NCI-H2029 treated with DMSO at 0.1 percent for 48 hours (cell line): ENCODE results near the gene KRTAP2-2.
"Not testable (repeated sequence)": the region's sequence is repeated elsewhere in the genome, so short reads cannot be mapped to it uniquely, and the experiment has no call there.

Experiments
- DNase-seq: peaks from one replicate; lab custom pipeline; 2025; lab: John Stamatoyannopoulos, UW

The KRTAP2-2 gene, protein sequence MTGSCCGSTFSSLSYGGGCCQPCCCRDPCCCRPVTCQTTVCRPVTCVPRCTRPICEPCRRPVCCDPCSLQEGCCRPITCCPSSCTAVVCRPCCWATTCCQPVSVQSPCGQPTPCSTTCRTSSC

DNA sequence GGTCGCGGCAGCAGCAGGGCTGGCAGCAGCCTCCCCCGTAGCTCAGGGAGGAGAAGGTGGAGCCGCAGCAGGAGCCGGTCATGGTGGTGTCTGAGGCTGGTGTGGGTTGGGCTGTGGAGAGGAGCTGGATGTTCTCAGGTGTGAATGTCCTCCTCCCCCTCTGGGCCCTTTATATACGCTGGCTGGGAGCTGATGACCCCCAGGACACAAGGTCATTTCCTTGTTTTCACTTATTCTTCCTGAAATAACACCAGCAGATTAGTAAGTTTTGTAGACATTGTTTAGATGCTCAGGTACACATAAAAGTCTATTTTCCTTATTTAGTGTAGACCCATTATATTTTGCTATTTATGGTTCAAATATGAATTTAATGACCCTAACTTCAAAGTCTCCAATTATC is at the start of gene KRTAP2-2:
TSS of gene KRTAP2-2 (minus strand) at position 101 of the 400 bp plus-strand sequence. CDS start at position 82, 19 bp downstream.
- not testable (repeated sequence) for DNase-seq

DNA sequence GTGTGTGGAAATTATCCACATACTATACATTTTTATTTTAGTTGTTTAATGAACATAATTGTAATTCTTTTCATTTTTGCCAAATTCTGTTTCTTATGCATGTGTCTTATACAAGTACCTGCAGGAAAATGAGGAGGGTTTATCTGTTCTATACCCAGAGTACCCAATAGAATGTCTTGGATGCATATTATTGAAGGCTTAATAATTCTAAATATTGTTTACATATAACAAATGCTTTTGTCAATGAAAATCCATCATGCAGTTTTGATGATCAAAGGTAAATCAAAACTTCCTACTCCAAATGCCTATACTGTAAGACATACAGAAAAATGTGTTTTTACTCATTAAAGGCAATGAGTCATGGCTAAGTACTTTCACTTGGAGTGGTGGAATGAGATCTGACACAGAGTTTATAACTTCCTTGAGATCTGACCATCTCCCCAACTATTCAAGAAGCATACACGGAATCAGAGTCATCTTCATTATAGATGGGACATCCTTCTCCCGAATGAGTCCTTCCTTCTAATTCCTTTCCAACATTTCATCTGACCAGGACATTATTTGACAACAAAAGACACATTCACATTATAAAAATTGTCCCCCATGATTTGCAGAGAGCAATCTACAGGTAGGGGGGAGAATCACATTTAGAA is 49.5 kb upstream of the KRTAP2-2 start:
- DNase-seq: not testable (repeated sequence)

DNA sequence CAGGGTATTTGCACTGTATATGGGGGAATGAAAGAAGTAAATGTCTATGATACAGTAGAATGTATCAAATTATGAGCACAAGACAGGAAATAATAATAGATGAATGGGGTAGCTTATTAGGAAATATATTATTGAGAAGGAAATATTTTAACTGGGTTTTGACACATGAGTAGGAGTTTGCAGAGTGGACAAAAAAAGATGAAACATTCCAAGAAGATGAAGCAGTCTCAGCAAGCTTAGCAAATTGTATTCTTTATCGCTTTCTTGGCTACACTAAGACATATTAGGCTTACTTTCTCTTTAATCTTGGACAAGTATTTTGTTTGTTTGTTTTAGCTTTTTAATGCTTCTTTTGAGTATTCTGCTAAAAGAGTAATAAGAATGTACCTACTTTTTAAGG is 48.9 kb upstream of the KRTAP2-2 start:
- no peak for DNase-seq

DNA sequence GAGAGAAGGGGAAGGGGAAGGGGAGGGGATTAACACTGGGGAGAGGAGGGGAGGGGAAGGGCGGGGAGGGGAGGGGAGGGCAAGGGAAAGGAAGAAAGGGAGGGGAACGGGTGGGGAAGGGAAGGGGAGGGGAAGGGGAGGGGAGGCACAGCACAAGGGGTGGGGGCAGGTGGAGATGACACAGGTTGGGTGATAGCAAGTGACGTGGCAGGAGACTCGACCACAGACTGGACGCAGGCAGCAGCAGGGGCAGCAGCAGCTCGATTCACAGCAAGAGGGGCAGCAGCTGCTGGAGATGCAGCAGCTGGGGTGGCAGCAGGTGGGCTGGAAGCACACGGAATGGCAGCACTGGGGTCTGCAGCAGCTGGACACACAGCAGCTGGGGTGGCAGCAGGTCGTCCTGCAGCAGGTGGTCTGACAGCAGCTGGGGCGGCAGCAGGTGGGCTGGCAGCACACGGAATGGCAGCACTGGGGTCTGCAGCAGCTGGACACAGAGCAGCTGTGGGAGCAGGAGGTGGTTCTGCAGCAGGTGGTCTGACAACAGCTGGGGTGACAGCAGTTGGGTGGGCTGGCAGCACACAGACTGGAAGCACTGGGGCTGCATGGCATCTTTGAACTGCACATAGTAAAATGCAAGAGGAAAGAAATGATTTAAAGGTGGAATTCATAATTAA is 46.7 kb upstream of the KRTAP2-2 start, which contains the start of gene KRTAP4-16:
TSS of gene KRTAP4-16 (minus strand) at position 624 of the 674 bp plus-strand sequence. CDS start at position 624, 0 bp downstream.
- DNase-seq: no peak

DNA sequence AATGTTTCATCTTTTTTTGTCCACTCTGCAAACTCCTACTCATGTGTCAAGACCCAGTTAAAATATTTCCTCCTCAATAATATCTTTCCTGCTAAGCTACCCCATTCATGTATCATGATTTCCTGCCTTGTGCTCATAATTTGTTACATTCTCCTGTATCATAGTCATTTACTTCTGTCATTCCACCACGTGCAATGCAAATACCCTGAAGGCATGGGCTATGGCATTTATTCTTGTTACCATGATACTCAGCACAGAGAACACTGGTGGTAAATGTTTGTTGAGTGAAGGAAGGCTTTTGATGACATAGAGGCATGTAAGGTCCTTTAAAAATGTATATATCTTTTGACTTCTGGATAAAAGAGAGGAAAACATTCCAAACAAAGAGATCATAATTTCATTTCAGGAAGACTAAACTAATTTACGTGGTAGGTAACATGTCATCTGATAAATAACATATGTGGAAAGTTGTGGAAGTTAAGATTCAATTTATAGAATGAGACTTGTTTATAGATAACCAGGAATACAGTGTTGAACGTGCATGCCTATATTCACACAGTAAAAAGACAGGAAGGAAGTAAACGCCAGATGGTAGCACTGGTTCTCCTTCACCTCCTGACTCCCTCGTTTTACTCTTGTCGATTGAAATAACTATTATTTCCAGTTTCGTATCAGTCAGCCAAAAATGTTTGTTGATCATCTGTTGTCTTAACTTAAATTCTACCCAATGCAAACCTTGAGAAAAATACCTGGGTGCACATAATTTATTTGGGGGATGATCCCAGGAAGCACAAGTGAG is 44.9 kb upstream of the KRTAP2-2 start:
- DNase-seq: not testable (repeated sequence)

DNA sequence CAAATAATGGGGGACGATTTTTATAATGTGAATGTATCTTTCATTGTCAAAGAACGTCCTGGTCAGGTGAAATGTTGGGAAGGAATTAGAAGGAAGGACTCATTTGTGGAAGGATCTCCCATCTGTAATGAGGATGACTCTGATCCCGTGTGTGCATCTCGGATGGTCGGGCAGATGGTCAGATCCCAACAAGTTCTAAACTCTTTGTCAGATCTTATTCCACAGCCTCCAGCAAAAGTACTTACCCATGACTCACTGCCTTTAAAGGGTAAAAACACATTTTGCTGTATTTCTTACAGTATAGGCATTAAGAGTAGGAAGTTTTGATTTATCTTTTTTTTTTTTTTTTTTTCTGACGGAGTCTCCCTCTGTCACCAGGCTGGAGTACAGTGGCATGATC is 43.5 kb upstream of the KRTAP2-2 start:
- no peak for DNase-seq

DNA sequence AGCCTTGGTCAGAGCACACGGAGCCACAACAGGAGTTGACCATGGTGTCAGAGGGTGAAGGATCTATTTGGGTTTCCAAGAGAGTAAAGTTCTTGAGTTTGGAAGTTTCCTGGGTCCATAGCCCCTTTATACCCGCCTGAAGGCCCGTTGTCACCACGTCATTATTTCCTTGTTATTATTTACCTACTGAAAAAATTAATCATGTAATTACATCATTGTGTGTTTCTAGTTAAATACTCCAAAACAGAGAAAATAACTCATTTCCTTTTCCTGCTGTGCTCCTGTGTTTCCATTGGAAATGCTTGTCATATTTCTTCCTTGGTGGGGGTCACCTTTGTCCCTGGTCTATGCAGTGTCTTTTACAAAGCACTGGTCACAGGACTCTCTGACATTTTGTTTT is 43.0 kb upstream of the KRTAP2-2 start, which contains the start of gene KRTAP4-8:
TSS of gene KRTAP4-8 (minus strand) at position 101 of the 400 bp plus-strand sequence. CDS start at position 43, 58 bp downstream.
- no peak for DNase-seq

DNA sequence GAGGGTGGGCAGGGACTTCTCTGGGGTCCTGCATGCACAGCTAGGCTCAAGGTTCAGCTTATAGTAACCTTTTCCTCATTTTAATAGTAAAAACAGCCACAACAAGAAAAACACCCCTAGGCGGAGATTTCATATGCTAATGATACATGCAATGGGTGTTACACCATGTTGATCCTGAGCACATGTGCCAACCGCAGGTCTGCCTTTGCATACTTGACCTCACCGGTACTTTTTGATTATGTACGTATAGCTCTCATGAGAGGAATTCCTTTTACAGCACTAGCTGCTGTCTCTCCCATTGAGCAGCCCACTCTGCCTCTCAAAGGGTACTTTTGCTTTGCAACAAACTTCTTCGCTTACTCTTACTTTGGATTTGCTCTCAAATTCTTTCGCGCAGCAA is 41.0 kb upstream of the KRTAP2-2 start:
- no peak for DNase-seq

DNA sequence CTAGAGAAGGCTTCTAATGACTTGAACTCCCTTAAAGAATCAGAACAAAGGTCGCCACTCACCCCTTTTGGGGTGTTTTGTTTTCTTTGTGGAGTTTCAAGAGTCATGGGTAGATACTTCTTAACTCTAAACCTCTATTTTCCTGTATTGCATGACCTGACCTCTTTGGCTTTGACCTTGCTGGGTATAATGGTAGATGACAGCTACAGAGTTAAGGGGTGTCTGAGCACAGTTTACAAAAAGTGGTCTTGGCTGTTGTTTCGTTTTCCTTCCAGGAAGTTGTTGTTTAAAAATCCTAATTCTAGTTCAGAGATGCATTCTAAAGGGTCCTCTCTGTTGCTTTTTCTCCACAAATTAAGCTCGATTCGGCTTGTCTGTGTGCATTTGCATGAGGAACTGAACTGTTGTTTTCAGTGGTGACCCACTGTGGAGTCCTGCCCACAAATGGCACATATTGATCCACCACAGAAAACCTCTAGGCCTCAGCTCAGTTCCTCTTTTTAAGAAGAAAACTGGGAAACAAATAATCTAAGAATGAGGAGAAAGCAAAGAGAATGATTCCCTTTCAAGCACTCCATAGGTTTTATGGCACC is 33.8 kb upstream of the KRTAP2-2 start:
- not testable (repeated sequence) for DNase-seq

DNA sequence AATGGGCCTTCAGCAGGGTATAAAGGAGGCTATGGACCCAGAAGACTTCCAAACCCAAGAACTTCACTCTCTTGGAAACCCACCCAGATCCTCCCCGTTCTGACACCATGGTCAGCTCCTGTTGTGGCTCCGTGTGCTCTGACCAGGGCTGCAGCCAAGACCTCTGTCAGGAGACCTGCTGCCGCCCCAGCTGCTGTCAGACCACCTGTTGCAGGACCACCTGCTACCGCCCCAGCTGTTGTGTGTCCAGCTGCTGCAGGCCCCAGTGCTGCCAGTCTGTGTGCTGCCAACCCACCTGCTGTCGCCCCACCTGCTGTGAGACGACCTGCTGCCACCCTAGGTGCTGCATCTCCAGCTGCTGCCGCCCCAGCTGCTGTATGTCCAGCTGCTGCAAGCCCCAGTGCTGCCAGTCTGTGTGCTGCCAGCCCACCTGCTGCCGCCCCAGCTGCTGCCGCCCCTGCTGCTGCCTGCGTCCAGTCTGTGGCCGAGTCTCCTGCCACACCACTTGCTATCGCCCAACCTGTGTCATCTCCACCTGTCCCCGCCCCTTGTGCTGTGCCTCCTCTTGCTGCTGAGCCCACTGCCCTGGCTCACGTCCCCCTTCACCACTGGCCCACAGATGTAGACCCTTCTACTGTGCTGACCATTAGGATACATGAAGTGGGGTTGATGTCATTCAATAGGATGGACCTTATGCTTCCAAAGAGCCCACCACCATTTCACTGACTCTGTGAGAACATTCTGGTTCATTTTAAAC is 29.2 kb upstream of the KRTAP2-2 start, which contains the start of gene KRTAP4-7:
TSS of gene KRTAP4-7 (plus strand) at position 51 of the 757 bp plus-strand sequence. CDS start at position 108, 57 bp downstream.
- DNase-seq: not testable (repeated sequence)

DNA sequence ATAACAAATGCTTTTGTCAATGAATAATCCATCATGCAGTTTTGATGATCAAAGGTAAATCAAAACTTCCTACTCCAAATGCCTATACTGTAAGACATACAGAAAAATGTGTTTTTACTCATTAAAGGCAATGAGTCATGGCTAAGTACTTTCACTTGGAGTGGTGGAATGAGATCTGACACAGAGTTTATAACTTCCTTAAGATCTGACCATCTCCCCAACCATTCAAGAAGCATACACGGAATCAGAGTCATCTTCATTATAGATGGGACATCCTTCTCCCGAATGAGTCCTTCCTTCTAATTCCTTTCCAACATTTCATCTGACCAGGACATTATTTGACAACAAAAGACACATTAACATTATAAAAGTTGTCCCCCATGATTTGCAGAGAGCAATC is 28.4 kb upstream of the KRTAP2-2 start:
- DNase-seq: not testable (repeated sequence)

DNA sequence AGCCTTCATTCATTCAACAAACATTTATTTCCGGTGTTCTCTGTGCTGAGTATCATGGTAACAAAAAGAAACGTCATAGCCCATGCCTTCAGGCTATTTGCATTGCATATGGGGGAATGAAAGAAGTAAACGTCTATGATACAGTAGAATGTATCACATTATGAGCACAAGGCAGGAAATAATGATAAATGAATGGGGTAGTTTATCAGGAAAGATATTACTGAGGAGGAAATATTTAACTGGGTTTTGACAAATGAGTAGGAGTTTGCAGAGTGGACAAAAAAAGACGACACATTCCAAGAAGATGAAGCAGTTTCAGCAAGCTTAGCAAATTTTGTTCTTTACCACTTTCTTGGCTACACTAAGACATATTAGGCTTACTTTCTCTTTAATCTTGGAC is 27.6 kb upstream of the KRTAP2-2 start:
- no peak for DNase-seq

DNA sequence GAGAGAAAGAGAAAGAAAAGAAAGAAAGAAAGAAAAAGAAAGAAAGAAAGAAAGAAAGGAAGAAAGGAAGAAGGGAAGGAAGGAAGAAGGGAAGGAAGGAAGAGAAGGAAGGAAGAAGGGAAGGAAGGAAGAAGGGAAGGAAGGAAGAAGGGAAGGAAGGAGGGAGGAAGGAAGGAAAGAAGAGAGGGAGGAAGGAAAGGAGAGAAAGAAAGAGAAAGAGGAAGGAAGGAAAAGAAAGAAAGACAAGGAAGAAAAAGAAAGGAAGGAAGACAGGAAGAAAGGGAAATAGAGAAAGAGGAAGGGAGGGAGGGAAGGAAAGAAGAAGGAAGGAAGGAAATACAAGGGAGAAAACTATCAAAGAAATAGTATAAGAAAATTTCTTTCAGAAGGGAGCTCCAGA is 21.8 kb upstream of the KRTAP2-2 start:
- no peak for DNase-seq

DNA sequence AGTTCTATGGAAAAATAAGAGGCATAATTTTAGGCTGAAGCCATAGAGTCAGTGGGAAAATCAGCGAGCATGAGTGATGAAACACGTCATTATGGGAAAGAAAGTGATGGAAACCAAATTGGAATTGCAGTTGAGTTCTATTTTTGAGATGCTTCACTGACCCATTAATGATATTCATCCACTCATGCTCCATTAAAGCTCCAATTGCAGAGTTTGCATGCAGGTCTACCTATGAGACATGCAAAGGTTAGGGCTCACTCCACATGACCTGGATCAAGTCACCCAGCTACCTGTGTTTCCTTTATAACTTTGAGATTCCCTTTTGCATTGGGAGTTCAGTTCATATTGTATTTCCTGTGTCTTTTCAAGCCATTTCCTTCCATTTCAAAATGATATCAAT is 18.6 kb upstream of the KRTAP2-2 start:
- DNase-seq: no peak

DNA sequence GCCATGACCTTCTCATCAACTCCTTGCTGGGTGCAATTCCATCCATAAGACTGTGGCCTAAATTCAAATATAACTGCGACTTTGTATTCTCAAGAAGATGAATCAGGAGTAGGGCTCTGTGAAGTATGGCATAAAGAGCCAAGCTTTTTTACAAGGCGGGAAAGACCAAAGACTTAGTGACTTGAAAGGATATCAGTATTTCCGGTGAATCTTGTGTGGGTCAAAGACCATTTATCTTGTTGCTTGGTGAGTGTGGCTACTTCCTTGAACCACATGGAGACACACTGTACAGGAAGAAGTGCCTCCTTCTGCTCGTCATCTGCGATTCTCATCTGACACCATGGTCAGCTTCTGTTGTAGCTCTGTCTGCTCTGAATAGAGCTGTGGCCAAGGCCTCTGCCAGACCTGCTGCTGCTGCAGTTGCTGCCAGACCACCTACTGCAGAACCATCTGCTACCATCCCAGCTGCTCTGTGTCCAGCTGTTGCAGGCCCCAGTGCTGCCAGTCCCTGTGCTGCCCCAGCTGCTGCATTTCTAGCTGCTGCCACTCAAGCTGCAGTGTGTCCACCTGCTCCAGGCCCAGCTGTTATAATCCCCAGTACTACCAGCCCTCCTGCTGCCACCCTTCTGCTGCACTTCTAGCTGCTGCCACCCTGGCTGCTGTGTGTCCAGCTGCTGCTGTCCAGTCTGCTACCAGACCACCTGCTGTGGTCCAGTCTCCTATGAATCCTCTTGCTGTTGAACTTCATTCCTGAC is 16.8 kb upstream of the KRTAP2-2 start:
- no peak for DNase-seq

DNA sequence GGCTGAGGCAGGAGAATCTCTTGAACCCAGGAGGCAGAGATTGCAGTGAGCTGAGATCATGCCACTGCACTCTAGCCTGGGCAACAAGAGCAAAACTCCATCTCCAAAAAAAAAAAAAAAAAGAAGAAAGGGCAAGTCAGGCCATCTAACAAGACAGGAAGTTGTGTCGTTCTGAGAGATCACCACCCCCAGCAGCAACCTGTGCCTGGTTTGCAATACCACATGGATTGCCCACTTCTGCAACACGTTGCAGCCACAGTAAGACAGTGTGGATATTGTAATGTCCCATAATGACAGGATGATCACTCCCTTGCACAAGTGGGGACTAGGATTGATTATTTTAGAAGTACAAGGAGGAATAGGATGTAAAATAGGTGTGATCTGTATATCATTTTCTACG is 14.0 kb upstream of the KRTAP2-2 start:
- DNase-seq: no peak

DNA sequence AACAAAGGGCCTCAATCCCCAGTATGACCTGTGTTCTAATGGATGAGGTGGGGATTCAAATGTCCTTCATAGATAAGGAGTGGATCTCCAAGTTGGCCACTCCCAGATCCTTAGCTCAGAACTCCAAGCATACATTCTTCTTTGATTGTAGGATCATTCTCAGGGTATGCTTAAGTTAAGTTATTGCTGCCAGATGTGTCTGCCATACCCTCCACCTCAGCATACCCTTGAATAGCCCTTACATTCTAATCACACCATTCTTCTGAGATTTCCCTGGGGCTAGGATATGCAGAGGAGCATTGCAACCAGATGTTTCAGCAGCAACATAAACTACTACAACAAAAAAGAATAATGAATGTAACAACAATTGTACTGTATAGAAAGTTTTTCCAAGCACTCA is 12.3 kb upstream of the KRTAP2-2 start:
- no peak for DNase-seq

DNA sequence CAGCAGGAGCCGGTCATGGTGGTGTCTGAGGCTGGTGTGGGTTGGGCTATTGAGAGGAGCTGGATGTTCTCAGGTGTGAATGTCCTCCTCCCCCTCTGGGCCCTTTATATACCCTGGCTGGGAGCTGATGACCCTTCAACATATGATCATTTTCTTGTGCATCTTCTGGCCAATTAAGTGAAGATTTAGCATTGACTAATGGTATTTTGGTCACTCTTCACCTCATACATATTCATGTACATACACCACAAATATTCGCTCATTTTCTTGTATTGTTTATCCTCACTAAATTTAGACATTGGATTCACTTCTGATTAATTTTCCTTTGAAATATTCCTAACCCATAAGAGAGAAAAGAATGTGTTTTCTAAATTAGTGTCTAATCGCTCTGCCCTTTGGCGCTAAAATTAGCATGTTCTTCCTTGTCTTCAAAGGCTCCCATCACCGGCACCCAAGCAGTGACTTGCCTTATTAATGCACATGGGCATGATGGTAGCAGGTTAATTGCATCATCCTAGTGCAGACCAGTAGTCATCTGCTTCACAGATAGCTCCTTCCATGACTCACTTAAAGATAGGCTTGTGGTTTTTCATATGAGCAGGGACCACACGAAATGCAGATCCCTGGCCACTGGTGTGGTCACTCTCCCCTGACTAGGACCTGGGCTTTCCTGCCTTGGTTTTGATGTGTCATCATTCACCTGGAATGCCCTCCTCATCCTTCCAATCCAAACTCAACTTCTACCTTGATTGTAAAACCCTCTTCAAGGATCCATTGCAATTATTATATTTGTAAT is 11.0 kb upstream of the KRTAP2-2 start, which contains the start of gene KRTAP2-4:
TSS of gene KRTAP2-4 (minus strand) at position 51 of the 796 bp plus-strand sequence. CDS start at position 17, 34 bp downstream.
- DNase-seq: no peak

DNA sequence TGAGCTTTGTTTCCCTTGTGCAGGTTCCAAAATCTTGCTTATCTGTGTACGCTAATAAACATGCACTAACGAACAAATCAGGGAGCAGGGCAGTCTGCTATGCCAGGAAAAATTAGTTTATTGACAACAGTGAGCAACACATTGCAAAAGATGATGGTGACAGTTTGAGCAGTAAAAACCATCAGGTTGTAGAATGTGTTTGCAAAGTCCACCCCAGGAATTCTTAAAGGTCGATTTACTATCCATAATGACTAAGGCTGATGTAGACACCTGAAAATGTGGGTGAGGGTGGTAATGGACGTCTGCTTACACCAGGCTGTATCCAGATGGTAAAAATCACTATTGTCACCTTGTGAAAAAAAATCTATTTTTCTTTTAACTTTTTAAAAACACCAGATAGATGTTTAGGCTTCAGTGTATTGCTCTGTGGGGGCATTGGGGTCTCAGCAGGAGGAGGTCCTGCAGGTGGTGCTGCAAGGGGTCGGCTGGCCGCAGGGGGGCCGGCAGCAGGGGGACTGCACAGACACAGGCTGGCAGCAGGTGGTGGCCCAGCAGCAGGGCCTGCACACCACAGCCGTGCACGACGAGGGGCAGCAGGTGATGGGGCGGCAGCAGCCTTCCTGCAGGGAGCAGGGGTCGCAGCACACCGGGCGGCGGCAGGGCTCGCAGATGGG is 10.1 kb upstream of the KRTAP2-2 start:
- DNase-seq: not testable (repeated sequence)
